ENCODE data around the gene TBL3. TPM values are rescaled to one million over a fixed set of nuclear protein-coding genes. Genes with fewer than 3 reads are reported as not detected.

TBL3 gene
- total and polyA plus RNA-seq, 9 of the 15 experiments (the other 6 are each of a cell fraction or from before 2014, with no cell fraction given) = 0.97 to 117 (median 24.5) TPM

- peak; percentile 32 to 54 (median 48) for DNase-seq (ENCODE audit: extremely low read depth in 1 of 4, low spot score in 3 of 4)
- Histone ChIP-seq H2AFZ (ENCODE audit: low read depth, low read length) (peak overlapping the region; percentile 62; the same call in 1 of the 2 replicates), H3K9me1 (ENCODE audit: control insufficient read depth, insufficient read depth, low read length) (no peaks in the 10 kb centered on the region), H3K9me3 (replicated peaks; ENCODE audit: control insufficient read depth, insufficient read depth, low read depth, low read length) (no peaks in the 10 kb centered on the region), H4K20me1 (replicated peaks; ENCODE audit: control insufficient read depth, insufficient read depth, low read length) (no peaks in the 10 kb centered on the region), H3K4me2 (ENCODE audit: insufficient read depth, low read length) (no peak overlapping the region), H3K27ac (ENCODE audit: extremely low read depth, low read depth, low read length) (no peak overlapping the region), H3K4me1 (replicated peaks in 1 of 2; ENCODE audit: control insufficient read depth in 2 of 2, insufficient read depth in 2 of 2, low read length in 2 of 2) (peaks cover 16 to 64% of the 10 kb centered on the region in 2 experiments; a peak in 4 of 5 replicates), H3K36me3 (ENCODE audit: control insufficient read depth, insufficient read depth, low read length) (no peaks in the 10 kb centered on the region), H3K4me3 (peak overlapping the region; percentile 11), H3K79me2 (ENCODE audit: control insufficient read depth, insufficient read depth, low read length) (no peaks in the 10 kb centered on the region), H3K9ac (ENCODE audit: insufficient read depth in 1 of 2, low read depth in 2 of 2, low read length in 2 of 2) (peak overlapping the region in 1 of 2 experiments; percentile 77; a peak in 2 of 4 replicates), H3K27me3 (ENCODE audit: control insufficient read depth in 2 of 2, insufficient read depth in 2 of 2, low read length in 2 of 2) (no peaks in the 10 kb centered on the region)
- FAIRE-seq = no peak
- ChIA-PET CTCF (ENCODE audit: low intra/inter-chr PET ratio) (no interaction called here), POLR2A (interaction anchor here (0.6 to 1.0 kb wide), 5 partner anchors 17 to 134 kb away, joined by 3 to 4 read pairs (median 3); partner anchors contain the start of gene RPS2)
- ATAC-seq = 0 out of 3 replicates have a peak, but pooled peaks have one; percentile 7
- 36% methylated on average over 53 of the region's 96 CpGs for WGBS (ENCODE audit: insufficient coverage, low coverage, missing lambda C conversion rate)
- in situ Hi-C loops (cut with MboI) = loop anchor here (5.0 kb wide), 1 partner anchor 122 kb away; no protein-coding TSS in a partner anchor
- no TSS peak for BruUV-seq (replicated peaks)
- intact Hi-C loops (cut with micrococcal nuclease) = loop anchor here (5.0 kb wide), 1 partner anchor 247 kb away; the partner anchor contains the start of gene RNPS1
- peak; percentile 12; the same call in 1 of the 2 replicates for TF ChIP-seq MYC (IDR thresholded peaks at IDR 0.05; ENCODE audit: low read depth, low read length)
- no peak for TF ChIP-seq MYC (CRISPR knock-in tag; IDR thresholded peaks at IDR 0.05; ENCODE audit: borderline replicate concordance, low read depth)
- TF ChIP-seq RNF219 (CRISPR knock-in tag; IDR thresholded peaks at IDR 0.05) = no peak
- no peak for TF ChIP-seq ZNF696 (CRISPR knock-in tag; conservative IDR thresholded peaks at IDR 0.05)
- no peak for TF ChIP-seq SRSF3 (IDR thresholded peaks at IDR 0.05; ENCODE audit: insufficient read depth, low read length)
- TF ChIP-seq MCM3 (IDR thresholded peaks at IDR 0.05) = no peak
- TF ChIP-seq ETS1 (conservative IDR thresholded peaks at IDR 0.05; ENCODE audit: control insufficient read depth, low read depth, low read length) = no peak
- no peak for TF ChIP-seq HDAC1 (IDR thresholded peaks at IDR 0.05)
- no peak for TF ChIP-seq SMARCA5 (IDR thresholded peaks at IDR 0.05)
- no peak for TF ChIP-seq POLR3A (IDR thresholded peaks at IDR 0.05; ENCODE audit: borderline replicate concordance, extremely low read depth, insufficient read depth, insufficient read length)
- TF ChIP-seq NBN (IDR thresholded peaks at IDR 0.05; ENCODE audit: low read depth) = no peak
- TF ChIP-seq ZBTB26 (CRISPR knock-in tag; IDR thresholded peaks at IDR 0.05) = no peak
- TF ChIP-seq ZNF766 (CRISPR knock-in tag; conservative IDR thresholded peaks at IDR 0.05) = no peak
- TF ChIP-seq ZNF280B (CRISPR knock-in tag; IDR thresholded peaks at IDR 0.05) = no peak
These were observed 48.3 kb downstream of the TBL3 start for GRCh38 chr16:2019921-2020831.
